ENCODE results near the gene GADL1. TPM values are rescaled to one million over a fixed set of nuclear protein-coding genes. Genes with fewer than 3 reads are reported as not detected.

Gene GADL1
- total RNA-seq, 1 experiment from 2014 or later = 0.09 TPM

DNA sequence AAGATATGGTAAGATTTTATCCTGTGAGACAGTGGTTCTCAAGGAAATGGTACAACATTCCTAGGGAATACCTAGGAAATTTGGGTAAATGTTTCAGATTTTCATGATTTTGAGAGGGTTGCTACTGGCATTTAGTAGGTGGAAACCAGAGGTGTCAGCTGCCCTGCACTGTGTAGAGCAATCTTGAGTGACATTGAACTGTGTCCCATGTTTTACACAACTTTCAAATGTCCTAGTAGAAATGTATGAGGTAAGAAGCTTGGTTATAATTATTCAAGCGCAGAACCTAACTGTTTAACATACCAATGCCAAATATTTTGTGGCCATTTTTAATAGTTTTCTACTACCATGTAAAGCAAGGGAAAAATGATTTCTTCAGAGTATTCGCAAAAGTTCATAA lies 120.4 kb downstream of the GADL1 start:
- H3K36me3 Mint-ChIP-seq (ENCODE audit: insufficient read depth in 1 of 3, low read depth in 3 of 3) = no peaks in the 10 kb centered on the region
- no peak overlapping the region for H4K91ac ChIP-seq (ENCODE audit: insufficient read length, low read depth, low read length)
- no peak overlapping the region for H3K4me3 Mint-ChIP-seq

More for the DNA sequence above, 120.4 kb downstream of the GADL1 start:
- no peaks in the 10 kb centered on the region for H3K79me2 ChIP-seq (ENCODE audit: insufficient read depth, low read length)
- no peaks in the 10 kb centered on the region for H4K20me1 ChIP-seq (ENCODE audit: control insufficient read depth, insufficient read depth, insufficient read length)
- no peak overlapping the region for H3K4me2 ChIP-seq (ENCODE audit: insufficient read depth, insufficient read length, low read length)
- H3K23ac ChIP-seq (ENCODE audit: insufficient read length, low read depth, low read length) = no peak overlapping the region
- H3K9ac ChIP-seq (ENCODE audit: extremely low read depth, insufficient read length, low read length) = no peak overlapping the region
- no peak overlapping the region for H3K4ac ChIP-seq (ENCODE audit: low read depth, low read length)
- H3K18ac ChIP-seq (ENCODE audit: insufficient read length, low read depth, low read length) = no peak overlapping the region
- no peaks in the 10 kb centered on the region for H3K27me3 Mint-ChIP-seq (ENCODE audit: low read depth)
- no peak overlapping the region for H3T11ph ChIP-seq (ENCODE audit: low read length)
- no peak overlapping the region for H2BK5ac ChIP-seq (ENCODE audit: insufficient read length, low read length)
- no peak overlapping the region for H4K8ac ChIP-seq (replicated peaks; ENCODE audit: insufficient read length, low read depth, low read length)
- no peak overlapping the region for H3K27ac Mint-ChIP-seq
- H2AFZ ChIP-seq (ENCODE audit: low read length) = no peak overlapping the region
- no peak overlapping the region for H3K27ac ChIP-seq (ENCODE audit: insufficient read length, low read depth, low read length)
- no peak overlapping the region for H3K56ac ChIP-seq (ENCODE audit: insufficient read length, low read depth, low read length)
- H3K14ac ChIP-seq (ENCODE audit: insufficient read depth, low read length) = no peak overlapping the region
- no peak overlapping the region for H2BK20ac ChIP-seq (ENCODE audit: low read depth, low read length, poor library complexity, severe bottlenecking)
- no peaks in the 10 kb centered on the region for H3K9me3 ChIP-seq (ENCODE audit: control insufficient read depth, low read depth, low read length)
- DNase-seq = no peak
- no peak overlapping the region for H2AK5ac ChIP-seq (ENCODE audit: insufficient read length, low read length)
- no peak overlapping the region for H2BK120ac ChIP-seq (ENCODE audit: low read depth, low read length, poor library complexity, severe bottlenecking)
- no peak overlapping the region for H2BK15ac ChIP-seq (ENCODE audit: low read depth, low read length)
- H3K4me1 Mint-ChIP-seq = peaks cover 2 to 3% of the 10 kb centered on the region in 2 experiments; a peak in 2 of 4 replicates
- no peak overlapping the region for H2BK12ac ChIP-seq (ENCODE audit: insufficient read length, low read depth, low read length)
- H3K4me1 ChIP-seq (ENCODE audit: insufficient read depth, low read length) = no peaks in the 10 kb centered on the region
- H3K79me1 ChIP-seq (ENCODE audit: insufficient read depth, low read depth, low read length, poor library complexity, severe bottlenecking) = no peaks in the 10 kb centered on the region
- no peaks in the 10 kb centered on the region for H3K9me3 Mint-ChIP-seq
- no peak for TF ChIP-seq CTCF (conservative IDR thresholded peaks at IDR 0.05)
- WGBS (ENCODE audit: extremely low coverage, insufficient read length, low lambda C conversion rate) = no CpG with 5 or more reads among the region's 2 CpGs
- H4K5ac ChIP-seq (ENCODE audit: insufficient read length, low read depth, low read length) = no peak overlapping the region
- H3K27me3 ChIP-seq (ENCODE audit: insufficient read depth, low read length) = no peaks in the 10 kb centered on the region
- H3K23me2 ChIP-seq (ENCODE audit: insufficient read length, low read depth, low read length, poor library complexity, severe bottlenecking) = no peaks in the 10 kb centered on the region

Data from H9 (cell line).